Urinary bladder (tissue), 4 donors: ENCODE data around the gene LAPTM4A. TPM values are rescaled to one million over a fixed set of nuclear protein-coding genes. Genes with fewer than 3 reads are reported as not detected.

Source experiments
- DNase-seq: peaks from one replicate; pipeline ENCODE4 v3.0.0-alpha.2; 2015; ENCODE audit errors: extremely low spot score
- H3K27ac ChIP-seq: one replicate; pipeline ENCODE4 v1.5.1; 2013; ENCODE audit warnings: low read depth, mild to moderate bottlenecking, moderate library complexity
- H3K36me3 ChIP-seq: one replicate; pipeline ENCODE4 v1.6.1; 2013; ENCODE audit warnings: mild to moderate bottlenecking, moderate library complexity; ENCODE audit not compliant: insufficient read depth
- H3K4me1 ChIP-seq: one replicate; pipeline ENCODE4 v1.6.1; 2013; ENCODE audit warnings: mild to moderate bottlenecking, moderate library complexity; ENCODE audit not compliant: insufficient read depth
- H3K4me3 ChIP-seq: one replicate; pipeline ENCODE4 v1.5.1; 2013; ENCODE audit warnings: low read depth, low read length
- WGBS: extraction: QIAGEN DNeasy Blood & Tissue Kit; methylation state at CpG from one replicate; pipeline ENCODE4 v1.1.7; 2013; 5-methylcytosine and 5-hydroxymethylcytosine counted together
- polyA plus RNA-seq: library from polyadenylated mRNA; stranded (reverse); fragments of 200-250 nt; gene quantifications from one replicate; pipeline ENCODE4 v1.2.3, GENCODE V29; 2013
- total RNA-seq: library from RNA; depleted of rRNA; stranded (reverse); fragments of >200 nt; gene quantifications from one replicate; pipeline ENCODE4 v1.2.3, GENCODE V29; 2014
- donor health status: healthy with polysubstance abuse.
- donor health status: healthy.

LAPTM4A gene
- total and polyA plus RNA-seq, 2 donors: 227 to 412 TPM

GRCh38 chr2:20034218-20034617 lies 17.2 kb downstream of the LAPTM4A start:
- Histone ChIP-seq H3K4me3 (no peak overlapping the region), H3K27ac (no peak overlapping the region), H3K4me1 (no peaks in the 10 kb centered on the region), H3K36me3 (peaks cover 11% of the 10 kb centered on the region)
- no peak for DNase-seq
- 53% methylated on average over 4 of the region's 4 CpGs for WGBS

GRCh38 chr2:20033322-20033721 lies 18.1 kb downstream of the LAPTM4A start:
- no peak overlapping the region for H3K27ac ChIP-seq
- WGBS: 78% methylated on average over 3 of the region's 3 CpGs
- H3K4me3 ChIP-seq: no peak overlapping the region
- no peaks in the 10 kb centered on the region for H3K4me1 ChIP-seq
- no peak for DNase-seq
- peaks cover 11% of the 10 kb centered on the region for H3K36me3 ChIP-seq

GRCh38 chr2:20030224-20030623 lies 21.2 kb downstream of the LAPTM4A start:
- no peaks in the 10 kb centered on the region for H3K4me1 ChIP-seq
- no peak for DNase-seq
- WGBS: 92% methylated on average over 6 of the region's 6 CpGs
- no peak overlapping the region for H3K4me3 ChIP-seq
- no peak overlapping the region for H3K27ac ChIP-seq
- peaks cover 11% of the 10 kb centered on the region for H3K36me3 ChIP-seq

- WGBS: 62% methylated on average over 3 of the region's 3 CpGs
- no peak for DNase-seq
- no peak overlapping the region for H3K27ac ChIP-seq
- peaks cover 6% of the 10 kb centered on the region for H3K36me3 ChIP-seq
- no peaks in the 10 kb centered on the region for H3K4me1 ChIP-seq
- H3K4me3 ChIP-seq: no peak overlapping the region
These were observed 23.6 kb downstream of the LAPTM4A start for GRCh38 chr2:20027705-20028434.

- WGBS: 54% methylated on average over 4 of the region's 4 CpGs
These were observed 24.2 kb downstream of the LAPTM4A start for GRCh38 chr2:20027260-20027677.

GRCh38 chr2:20025065-20025786 lies 26.2 kb downstream of the LAPTM4A start:
- WGBS: 86% methylated on average over 3 of the region's 3 CpGs
- H3K36me3 ChIP-seq: peaks cover 2% of the 10 kb centered on the region
- no peaks in the 10 kb centered on the region for H3K4me1 ChIP-seq
- H3K27ac ChIP-seq: no peak overlapping the region
- no peak for DNase-seq
- H3K4me3 ChIP-seq: no peak overlapping the region

More at GRCh38 chr2:20027260-20027677, 24.2 kb downstream of the LAPTM4A start:
- no peak for DNase-seq
- Histone ChIP-seq H3K4me3 (no peak overlapping the region), H3K4me1 (no peaks in the 10 kb centered on the region), H3K27ac (no peak overlapping the region), H3K36me3 (peaks cover 6% of the 10 kb centered on the region)

- H3K36me3 ChIP-seq: no peaks in the 10 kb centered on the region
- no peak for DNase-seq
- no peaks in the 10 kb centered on the region for H3K4me1 ChIP-seq
- no peak overlapping the region for H3K4me3 ChIP-seq
- 94% methylated on average over 4 of the region's 4 CpGs for WGBS
- H3K27ac ChIP-seq: no peak overlapping the region
These were observed 27.7 kb downstream of the LAPTM4A start for GRCh38 chr2:20023688-20024087.

GRCh38 chr2:20021405-20022009 lies 29.9 kb downstream of the LAPTM4A start:
- Histone ChIP-seq H3K27ac (no peak overlapping the region), H3K4me1 (no peaks in the 10 kb centered on the region), H3K36me3 (no peaks in the 10 kb centered on the region), H3K4me3 (no peak overlapping the region)
- no peak for DNase-seq
- WGBS: 87% methylated on average over 3 of the region's 3 CpGs

- Histone ChIP-seq H3K4me3 (no peak overlapping the region), H3K27ac (no peak overlapping the region), H3K36me3 (no peaks in the 10 kb centered on the region), H3K4me1 (no peaks in the 10 kb centered on the region)
- no peak for DNase-seq
- 91% methylated on average over 4 of the region's 4 CpGs for WGBS
These were observed 31.7 kb downstream of the LAPTM4A start for GRCh38 chr2:20019747-20020146.

GRCh38 chr2:20018601-20019152 lies 32.8 kb downstream of the LAPTM4A start:
- WGBS: 92% methylated on average over 2 of the region's 2 CpGs
- H3K36me3 ChIP-seq: no peaks in the 10 kb centered on the region

GRCh38 chr2:20016346-20016745 lies 35.1 kb downstream of the LAPTM4A start:
- Histone ChIP-seq H3K27ac (no peak overlapping the region), H3K4me1 (no peaks in the 10 kb centered on the region), H3K4me3 (no peak overlapping the region), H3K36me3 (no peaks in the 10 kb centered on the region)
- DNase-seq: no peak

More at GRCh38 chr2:20018601-20019152, 32.8 kb downstream of the LAPTM4A start:
- DNase-seq: no peak
- Histone ChIP-seq H3K4me3 (no peak overlapping the region), H3K4me1 (no peaks in the 10 kb centered on the region), H3K27ac (no peak overlapping the region)

- Histone ChIP-seq H3K36me3 (no peaks in the 10 kb centered on the region), H3K4me3 (no peak overlapping the region), H3K4me1 (no peaks in the 10 kb centered on the region), H3K27ac (no peak overlapping the region)
- peak; percentile 40 for DNase-seq
- 10% methylated on average over 2 of the region's 2 CpGs for WGBS
These were observed 35.8 kb downstream of the LAPTM4A start for GRCh38 chr2:20015482-20016083.

- Histone ChIP-seq H3K4me3 (peak overlapping the region; percentile 51), H3K4me1 (no peaks in the 10 kb centered on the region), H3K27ac (no peak overlapping the region), H3K36me3 (no peaks in the 10 kb centered on the region)
- DNase-seq: no peak
- 64% methylated on average over 15 of the region's 15 CpGs for WGBS
These were observed 38.1 kb downstream of the LAPTM4A start for GRCh38 chr2:20013126-20013849.
